ENCODE data around the gene PRCD.
"Not testable (repeated sequence)": the region's sequence is repeated elsewhere in the genome, so short reads cannot be mapped to it uniquely, and the experiment has no call there.

PRCD gene

GRCh38 chr17:76504117-76504516, 35.7 kb upstream of the PRCD start:
- no peak for DNase-seq (ENCODE audit: low spot score)

DNA sequence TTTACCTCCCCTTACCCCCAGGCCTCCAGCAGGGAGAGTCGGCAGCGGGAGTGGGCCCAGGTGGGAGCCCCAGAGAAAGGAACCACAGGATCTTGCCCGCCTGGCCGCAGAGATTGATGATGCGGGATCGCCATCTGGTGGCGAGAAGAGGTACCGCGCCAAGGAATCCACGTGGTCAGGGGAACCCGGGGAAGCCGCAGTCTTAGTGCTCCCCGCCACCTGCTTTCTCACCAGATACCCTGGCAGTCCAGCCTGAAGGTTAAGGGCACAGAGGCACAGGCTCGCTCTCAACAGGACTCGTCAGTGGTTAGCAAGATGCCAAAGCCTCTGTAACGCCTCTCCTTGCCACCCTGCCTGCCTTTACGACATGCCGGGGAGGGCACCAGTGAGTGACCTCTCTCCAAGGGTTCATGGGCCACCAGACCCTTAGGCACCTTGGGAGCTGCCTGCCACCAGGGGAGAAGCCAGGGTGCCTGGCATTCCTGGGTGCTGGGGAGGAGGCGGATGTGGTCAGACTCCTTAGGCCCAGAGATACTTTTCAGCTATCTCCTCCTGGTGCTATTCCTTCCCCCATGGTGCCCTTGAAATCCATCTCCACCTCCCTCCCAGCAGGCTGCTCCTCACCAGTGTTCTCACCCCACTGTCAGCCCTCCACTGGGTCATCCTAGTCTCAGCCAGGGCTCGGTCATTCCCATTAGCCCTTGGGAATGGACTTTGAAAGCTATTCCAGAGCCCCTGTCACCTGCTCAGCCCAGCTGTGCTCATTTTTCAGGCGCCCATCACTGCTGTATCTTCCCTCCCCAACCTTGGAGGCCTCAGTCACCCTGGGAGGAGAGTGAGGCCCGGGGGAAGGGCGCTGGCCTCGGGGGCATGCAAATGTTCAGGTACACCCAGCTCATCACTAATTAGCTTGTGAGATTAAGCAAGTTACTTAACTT, 33.2 kb upstream of the PRCD start:
- peak; percentile 95 for DNase-seq (ENCODE audit: low spot score)

GRCh38 chr17:76508472-76509063, 31.3 kb upstream of the PRCD start:
- DNase-seq (ENCODE audit: low spot score), result not testable (repeated sequence)

DNA sequence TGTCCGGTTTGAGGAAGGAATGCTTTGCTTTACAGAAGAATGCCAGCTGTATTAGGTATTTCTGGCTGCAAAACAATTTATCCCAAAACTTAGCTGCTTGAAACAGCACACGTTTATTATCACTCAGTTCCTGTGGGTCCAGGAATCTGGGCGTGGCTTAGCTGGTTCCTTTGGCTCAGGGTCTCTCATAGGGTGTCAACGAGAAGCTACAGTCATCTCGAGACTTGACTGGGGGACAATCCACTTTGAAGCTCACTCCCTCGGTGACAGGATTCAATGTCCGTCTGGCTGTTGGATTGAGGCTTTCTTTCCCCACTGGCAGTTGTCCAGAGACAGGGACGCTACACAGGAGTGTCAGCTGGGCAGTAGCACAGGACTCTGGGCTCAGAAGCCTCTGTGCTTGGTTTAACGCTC, 29.0 kb upstream of the PRCD start:
- DNase-seq (ENCODE audit: low spot score), result no peak

DNA sequence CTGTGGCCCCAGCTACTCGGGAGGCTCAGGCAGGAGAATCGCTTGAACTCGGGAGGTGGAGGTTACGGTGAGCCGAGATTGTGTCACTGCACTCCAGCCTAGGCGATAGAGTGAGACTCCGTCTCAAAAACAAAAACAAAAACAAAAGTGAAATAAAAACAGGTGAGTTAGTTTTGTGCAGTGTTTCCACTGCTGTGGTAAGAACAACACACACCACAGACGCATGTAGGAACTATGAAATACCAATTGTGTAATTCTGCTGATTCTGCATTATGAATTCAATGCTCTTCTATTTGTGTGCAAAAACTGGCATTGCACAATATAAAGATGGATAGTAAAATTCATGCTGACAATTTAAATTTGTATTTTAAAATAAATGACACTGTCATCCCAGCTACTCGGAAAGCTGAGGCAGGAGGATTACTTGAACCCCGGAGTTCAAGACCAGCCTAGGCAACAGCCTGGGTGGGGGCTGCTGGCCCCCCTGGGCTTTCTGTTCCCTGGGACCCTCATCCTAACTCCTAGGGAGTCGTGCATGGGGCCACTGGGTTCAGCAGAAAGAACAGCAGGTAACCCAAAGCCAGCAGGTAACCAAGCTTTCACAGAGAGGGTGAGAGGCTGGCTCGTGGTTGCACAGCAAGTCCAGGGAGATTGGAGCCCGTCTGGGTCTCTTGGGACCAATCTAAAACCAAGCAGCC, 28.0 kb upstream of the PRCD start:
- no peak for DNase-seq (ENCODE audit: low spot score)

GRCh38 chr17:76512366-76513305, 27.2 kb upstream of the PRCD start:
- DNase-seq (ENCODE audit: low spot score), result no peak

DNA sequence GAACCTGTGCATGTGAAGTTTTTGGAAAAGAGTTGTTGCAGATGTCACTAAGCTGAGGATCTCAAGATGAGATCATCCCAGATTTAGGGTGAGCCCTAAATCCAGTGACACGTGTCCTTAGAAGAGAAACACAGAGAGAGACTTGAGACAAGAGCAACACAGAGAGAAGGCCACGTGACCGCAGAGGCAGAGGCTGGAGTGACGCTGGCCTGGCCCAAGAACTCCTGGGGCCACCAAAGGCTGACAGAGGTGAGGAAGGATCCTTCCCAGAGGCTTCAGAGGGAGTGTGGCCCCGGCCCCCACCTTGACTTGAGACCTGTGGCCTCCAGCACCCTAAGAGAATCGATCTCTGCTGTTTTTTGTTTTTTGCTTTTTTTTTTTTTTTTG, 26.5 kb upstream of the PRCD start:
- no peak for DNase-seq (ENCODE audit: low spot score)

- DNase-seq (ENCODE audit: low spot score), result not testable (repeated sequence)
Observed at GRCh38 chr17:76514355-76514754, 25.5 kb upstream of the PRCD start.

DNA sequence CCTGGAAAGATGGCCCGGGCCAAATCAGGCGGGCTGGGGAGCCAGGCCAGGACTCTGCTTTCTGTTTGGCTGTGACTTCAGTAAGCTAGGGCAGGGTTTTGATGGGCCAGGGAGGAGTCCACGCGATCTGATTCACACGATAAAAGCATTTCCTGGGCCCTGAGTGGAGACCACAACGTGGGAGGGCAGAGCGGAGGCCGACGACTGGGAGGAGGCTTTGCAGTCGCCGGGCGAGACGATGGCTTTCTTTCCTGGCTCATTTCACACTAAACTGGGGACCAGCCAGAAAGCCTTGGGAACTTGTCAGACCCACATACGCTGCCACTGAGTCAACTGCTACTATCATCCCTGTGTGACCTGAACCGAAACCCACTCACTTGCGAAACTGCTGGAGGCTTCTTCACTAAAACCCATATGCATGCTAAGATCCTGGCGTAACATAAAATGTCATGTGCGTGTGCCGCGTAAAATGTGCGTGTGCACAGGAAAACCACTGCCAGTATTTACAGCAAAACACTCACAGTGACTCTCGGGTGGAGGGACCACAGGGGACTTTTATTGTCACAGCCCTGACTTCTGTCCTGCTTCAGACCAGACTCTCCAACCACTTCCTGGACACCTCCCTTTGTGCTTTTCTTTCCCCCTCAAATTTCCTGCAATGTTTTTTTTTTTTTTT, 24.4 kb upstream of the PRCD start:
- no peak for DNase-seq (ENCODE audit: low spot score)

DNA sequence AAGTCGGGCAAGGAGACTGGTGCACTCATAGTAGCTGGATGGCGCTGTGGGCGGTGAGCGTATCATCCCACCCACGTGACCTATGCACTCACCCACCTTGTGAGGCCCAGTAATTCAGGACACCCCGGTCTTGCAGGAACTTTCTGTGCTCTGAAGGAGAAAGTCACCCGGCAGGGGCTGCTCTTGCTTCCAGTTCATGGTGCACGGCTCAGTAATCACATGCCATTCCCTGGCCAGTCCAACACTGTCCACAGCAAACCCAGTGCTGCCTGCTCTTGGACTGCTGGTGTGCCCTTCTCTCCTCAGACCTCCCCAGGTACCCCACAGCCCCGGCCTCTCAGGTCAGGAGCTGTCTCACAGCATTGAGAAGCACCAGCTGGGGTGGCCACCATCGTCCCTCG, 22.2 kb upstream of the PRCD start:
- no peak for DNase-seq (ENCODE audit: low spot score)

GRCh38 chr17:76519048-76519966, 20.5 kb upstream of the PRCD start:
- no peak for DNase-seq (ENCODE audit: low spot score)

DNA sequence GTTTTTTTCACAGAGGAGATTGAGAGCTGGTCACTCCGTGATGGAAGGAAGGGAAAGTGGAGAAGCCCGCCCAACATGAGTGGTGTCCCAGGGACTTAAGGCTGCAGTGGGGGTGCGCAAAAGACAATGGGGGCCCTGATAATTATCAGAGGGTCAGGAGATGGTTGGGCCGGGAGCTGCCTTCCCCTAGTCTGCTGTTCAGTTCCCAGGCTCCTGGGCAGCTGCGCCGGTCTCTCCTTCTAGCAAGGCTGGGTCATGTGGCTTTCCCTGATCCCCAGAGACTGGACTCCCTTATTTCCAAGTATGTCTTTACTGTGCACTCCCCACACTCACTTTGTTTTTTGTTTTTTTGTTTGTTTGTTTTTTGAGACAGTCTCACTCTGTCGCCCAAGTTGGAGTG, 18.6 kb upstream of the PRCD start:
- DNase-seq (ENCODE audit: low spot score), result no peak

DNA sequence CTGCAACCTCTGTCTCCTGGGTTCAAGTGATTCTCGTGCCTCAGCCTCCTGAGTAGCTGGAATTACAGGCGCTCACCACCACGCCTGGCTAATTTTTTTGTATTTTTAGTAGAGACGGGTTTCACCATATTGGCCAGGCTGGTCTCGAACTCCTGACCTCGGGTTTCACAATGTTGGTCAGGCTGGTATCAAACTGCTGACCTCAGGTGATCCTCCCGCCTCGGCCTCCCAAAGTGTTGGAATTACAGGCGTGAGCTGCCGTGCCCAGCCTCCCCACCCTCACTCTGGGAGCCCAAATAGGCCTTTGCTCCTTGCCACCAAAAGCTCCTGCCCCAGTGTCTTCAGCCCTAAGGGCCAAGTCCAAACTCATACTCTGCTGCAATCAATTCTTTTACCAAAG, 18.2 kb upstream of the PRCD start:
- not testable (repeated sequence) for DNase-seq (ENCODE audit: low spot score)

DNA sequence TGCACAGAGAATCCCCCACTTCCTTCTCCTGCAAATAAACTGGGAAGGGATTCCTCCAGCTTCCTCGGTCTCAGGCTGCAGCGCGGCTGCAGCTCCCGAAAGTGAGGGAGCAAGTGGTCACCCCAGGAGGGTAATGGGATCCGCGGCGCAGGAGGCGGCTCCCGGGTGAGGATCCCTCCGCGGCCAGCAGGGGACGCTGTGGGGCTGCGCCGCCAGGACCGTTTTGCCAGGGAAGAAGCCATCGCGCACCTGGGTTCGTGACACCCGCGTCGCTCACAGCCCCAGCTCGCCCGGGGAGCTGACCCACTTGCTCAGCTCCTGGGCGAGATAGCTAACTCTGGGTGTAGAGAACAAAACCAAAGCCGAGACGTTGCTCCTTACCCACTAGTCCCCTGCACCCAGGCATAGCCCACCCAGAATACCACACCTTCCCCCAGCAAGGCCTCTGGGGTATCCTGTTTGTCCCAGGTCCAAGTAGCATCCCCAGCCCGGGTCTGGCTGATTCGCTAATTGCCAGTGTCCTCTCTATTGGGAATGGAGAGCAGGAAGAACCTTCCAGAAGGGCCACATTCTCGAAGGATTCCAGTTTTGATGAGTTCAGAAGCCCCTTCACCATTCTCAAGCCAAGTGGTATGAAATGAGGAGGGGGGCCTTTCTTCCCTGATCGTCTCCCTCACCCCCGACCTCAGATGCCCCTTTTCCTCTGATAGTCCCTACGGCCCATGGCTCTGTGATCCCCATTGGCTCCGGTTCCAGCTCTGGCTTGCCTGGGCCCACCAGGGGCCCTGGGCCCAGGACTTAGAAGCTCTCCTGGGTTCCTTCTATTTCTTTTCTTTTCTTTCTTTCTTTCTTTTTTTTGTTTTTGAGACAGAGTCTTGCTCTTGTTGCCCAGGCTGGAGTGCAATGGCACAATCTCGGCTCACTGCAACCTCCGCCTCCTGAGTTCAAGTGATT, 16.5 kb upstream of the PRCD start:
- peak; percentile 98 for DNase-seq (ENCODE audit: low spot score)

DNA sequence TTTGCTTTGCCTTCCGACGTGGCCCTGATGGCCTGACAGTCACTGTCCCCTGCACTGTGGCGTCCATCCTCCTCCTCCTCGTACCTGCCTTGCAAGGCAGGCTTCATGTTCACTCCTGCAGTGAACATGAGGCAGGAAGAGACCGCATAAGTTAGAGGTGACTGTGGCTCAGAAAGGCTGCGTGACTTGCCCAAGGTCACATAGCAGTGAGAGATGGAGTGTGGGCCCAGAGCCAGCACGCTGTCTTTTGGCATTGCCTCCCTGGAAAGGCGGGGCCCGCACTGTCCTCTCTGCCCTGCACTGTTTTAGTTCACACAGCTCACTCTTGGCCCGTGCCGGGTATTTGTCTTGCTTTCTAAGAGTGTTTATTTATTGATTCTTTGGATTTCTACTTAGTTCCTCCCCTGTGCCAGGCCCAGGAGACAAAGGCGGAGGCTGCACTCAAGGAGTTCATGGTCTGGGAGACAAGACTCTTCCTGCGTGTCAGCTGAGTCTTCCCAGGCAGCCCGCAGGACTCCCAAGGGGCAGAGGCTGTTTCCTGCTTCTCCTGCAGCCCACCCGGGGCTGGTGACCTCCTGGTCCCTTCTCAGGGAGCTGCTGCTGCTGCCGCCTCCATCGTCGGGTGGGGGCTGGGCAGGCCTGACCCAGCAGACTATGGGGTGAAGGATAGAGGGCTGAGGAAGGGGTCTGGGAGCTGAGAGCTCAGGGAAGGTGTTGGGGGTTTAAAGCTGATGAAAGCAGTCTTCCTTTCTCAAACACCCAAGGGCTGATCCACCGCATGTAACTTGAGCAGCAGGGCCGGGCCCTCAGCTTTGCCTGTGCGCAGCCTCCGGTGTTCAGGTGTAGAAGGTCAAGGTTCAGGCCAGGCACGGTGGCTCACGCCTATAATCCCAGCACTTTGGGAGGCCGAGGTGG, 15.0 kb upstream of the PRCD start:
- no peak for DNase-seq (ENCODE audit: low spot score)

- DNase-seq (ENCODE audit: low spot score), result not testable (repeated sequence)
Observed at GRCh38 chr17:76525513-76525833, 14.4 kb upstream of the PRCD start.

- not testable (repeated sequence) for DNase-seq (ENCODE audit: low spot score)
Observed at GRCh38 chr17:76527016-76527415, 12.8 kb upstream of the PRCD start.

Data from D341Med (cell line).